GM19324 (cell line): ENCODE measurements around the gene BAZ1B.
"Not testable (repeated sequence)": the region's sequence is repeated elsewhere in the genome, so short reads cannot be mapped to it uniquely, and the experiment has no call there.

Experiments
- ATAC-seq: cut with Tn5 transposase; IDR thresholded peaks from one replicate; pipeline ENCODE4 v1.9.1; 2021; ENCODE audit warnings: mild to moderate bottlenecking, moderate library complexity; ENCODE audit not compliant: unreplicated experiment, low FRiP score

The BAZ1B gene

GRCh38 chr7:73509463-73509862, 12.6 kb downstream of the BAZ1B start:
- ATAC-seq, result no peak

GRCh38 chr7:73507556-73507955, 14.5 kb downstream of the BAZ1B start:
- no peak for ATAC-seq

GRCh38 chr7:73504920-73505319, 17.2 kb downstream of the BAZ1B start:
- ATAC-seq, result no peak

- ATAC-seq, result no peak
Measured at GRCh38 chr7:73504017-73504416, 18.1 kb downstream of the BAZ1B start.

GRCh38 chr7:73503229-73503628, 18.9 kb downstream of the BAZ1B start:
- ATAC-seq, result no peak

GRCh38 chr7:73496626-73497025, 25.5 kb downstream of the BAZ1B start:
- ATAC-seq, result no peak

GRCh38 chr7:73495507-73495906, 26.6 kb downstream of the BAZ1B start:
- ATAC-seq, result not testable (repeated sequence)

GRCh38 chr7:73489976-73490375, 32.1 kb downstream of the BAZ1B start:
- no peak for ATAC-seq

GRCh38 chr7:73487486-73487885, 34.6 kb downstream of the BAZ1B start:
- no peak for ATAC-seq

GRCh38 chr7:73483171-73483570, 38.9 kb downstream of the BAZ1B start:
- no peak for ATAC-seq

GRCh38 chr7:73482746-73483145, 39.3 kb downstream of the BAZ1B start:
- no peak for ATAC-seq

GRCh38 chr7:73481521-73481920, 40.6 kb downstream of the BAZ1B start:
- not testable (repeated sequence) for ATAC-seq

GRCh38 chr7:73478549-73478948, 43.5 kb downstream of the BAZ1B start:
- ATAC-seq, result no peak

- no peak for ATAC-seq
Measured at GRCh38 chr7:73477376-73477775, 44.7 kb downstream of the BAZ1B start.

GRCh38 chr7:73470208-73470607, 51.9 kb downstream of the BAZ1B start:
- ATAC-seq, result no peak

GRCh38 chr7:73467046-73467445, 55.0 kb downstream of the BAZ1B start:
- not testable (repeated sequence) for ATAC-seq

GRCh38 chr7:73466112-73466511, 56.0 kb downstream of the BAZ1B start:
- ATAC-seq, result no peak

GRCh38 chr7:73463966-73464365, 58.1 kb downstream of the BAZ1B start:
- ATAC-seq, result no peak

GRCh38 chr7:73463260-73463659, 58.8 kb downstream of the BAZ1B start:
- ATAC-seq, result no peak

- ATAC-seq, result no peak
Measured at GRCh38 chr7:73461782-73462285, 60.3 kb downstream of the BAZ1B start.

- no peak for ATAC-seq
Measured at GRCh38 chr7:73454424-73454823, 67.7 kb downstream of the BAZ1B start.

- no peak for ATAC-seq
Measured at GRCh38 chr7:73452999-73453635, 69.0 kb downstream of the BAZ1B start.
